GM12875 (cell line): Measurements from ENCODE around the gene HLF.

ENCODE experiments used
- H3K4me3 ChIP-seq: one replicate; pipeline ENCODE4 v1.5.1; 2011; ENCODE audit warnings: low read depth, low read length, control low read depth
- TF ChIP-seq, protein P1 (sequence below): IDR thresholded peaks from 2 replicates; pipeline ENCODE4 v1.5.1; 2011; ENCODE audit warnings: low read depth, mild to moderate bottlenecking, control low read depth, inconsistent platforms, low read length, moderate library complexity, borderline replicate concordance; ENCODE audit not compliant: insufficient read depth

The HLF gene

DNA sequence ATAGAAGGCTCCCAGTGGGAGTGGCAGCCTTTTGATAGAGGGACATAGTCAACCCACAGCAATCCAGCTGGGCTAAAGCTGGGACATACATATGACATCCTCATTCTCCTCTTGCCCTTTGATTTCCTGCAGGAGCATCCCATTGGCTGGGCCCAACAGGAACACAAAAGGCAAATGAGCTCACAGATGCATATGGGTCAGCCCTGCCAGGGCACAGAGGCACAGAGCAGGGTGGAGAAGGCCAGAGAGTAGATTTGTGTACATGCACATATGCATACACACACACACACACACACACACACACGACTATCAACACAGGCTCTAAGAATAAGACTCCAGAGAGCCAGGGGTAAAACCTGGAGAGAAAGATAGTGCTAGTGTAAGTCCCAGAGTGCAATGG is 98.3 kb downstream of the HLF start:
- H3K4me3 ChIP-seq, result no peak overlapping the region
- TF ChIP-seq, protein P1, sequence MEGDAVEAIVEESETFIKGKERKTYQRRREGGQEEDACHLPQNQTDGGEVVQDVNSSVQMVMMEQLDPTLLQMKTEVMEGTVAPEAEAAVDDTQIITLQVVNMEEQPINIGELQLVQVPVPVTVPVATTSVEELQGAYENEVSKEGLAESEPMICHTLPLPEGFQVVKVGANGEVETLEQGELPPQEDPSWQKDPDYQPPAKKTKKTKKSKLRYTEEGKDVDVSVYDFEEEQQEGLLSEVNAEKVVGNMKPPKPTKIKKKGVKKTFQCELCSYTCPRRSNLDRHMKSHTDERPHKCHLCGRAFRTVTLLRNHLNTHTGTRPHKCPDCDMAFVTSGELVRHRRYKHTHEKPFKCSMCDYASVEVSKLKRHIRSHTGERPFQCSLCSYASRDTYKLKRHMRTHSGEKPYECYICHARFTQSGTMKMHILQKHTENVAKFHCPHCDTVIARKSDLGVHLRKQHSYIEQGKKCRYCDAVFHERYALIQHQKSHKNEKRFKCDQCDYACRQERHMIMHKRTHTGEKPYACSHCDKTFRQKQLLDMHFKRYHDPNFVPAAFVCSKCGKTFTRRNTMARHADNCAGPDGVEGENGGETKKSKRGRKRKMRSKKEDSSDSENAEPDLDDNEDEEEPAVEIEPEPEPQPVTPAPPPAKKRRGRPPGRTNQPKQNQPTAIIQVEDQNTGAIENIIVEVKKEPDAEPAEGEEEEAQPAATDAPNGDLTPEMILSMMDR, result no peak

DNA sequence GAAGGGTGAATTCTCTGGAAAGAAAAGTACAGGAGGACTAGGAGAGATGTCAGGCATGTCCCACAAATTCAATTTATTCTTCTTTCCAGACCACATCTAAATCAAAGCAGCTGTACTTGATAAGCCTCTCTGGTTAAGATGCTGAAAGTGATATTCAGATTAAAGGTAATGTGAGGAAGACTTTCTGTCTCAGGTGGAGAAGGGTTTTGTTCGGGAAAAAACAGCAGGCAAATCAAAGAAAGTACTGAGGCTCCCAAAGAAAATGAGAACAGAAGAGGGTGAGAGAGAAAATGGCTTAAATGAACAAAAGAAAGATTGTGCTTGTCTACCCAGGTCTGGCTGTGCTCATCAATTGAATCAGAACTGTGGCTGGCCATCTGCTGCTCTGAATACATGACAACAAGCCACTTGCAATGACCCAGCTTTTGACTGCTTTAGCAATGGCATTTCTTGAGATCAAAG is 101.3 kb downstream of the HLF start:
- TF ChIP-seq, protein P1, result no peak
- H3K4me3 ChIP-seq, result no peak overlapping the region

DNA sequence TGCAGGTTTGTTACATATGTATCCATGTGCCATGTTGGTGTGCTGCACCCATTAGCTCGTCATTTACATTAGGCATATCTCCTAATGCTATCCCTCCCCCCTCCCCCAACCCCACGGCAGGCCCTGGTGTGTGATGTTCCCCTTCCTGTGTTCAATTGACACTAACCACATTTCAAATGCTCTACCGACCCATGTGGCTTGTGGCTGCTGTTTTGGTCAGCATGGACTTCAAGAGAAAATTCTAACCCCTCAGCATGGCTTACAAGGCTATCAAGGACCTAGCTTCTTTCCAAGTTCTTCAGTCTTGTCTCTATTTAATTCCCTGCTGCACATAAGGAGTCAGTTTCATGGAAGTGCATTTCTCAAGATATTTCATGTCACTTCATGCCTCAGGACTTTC is 103.9 kb downstream of the HLF start:
- TF ChIP-seq, protein P1, result no peak
- H3K4me3 ChIP-seq, result no peak overlapping the region
